ENCODE measurements around the gene TFF1.

GRCh38 chr21:42314616-42315295 lies 51.6 kb downstream of the TFF1 start:
- TF ChIP-seq CTCF (IDR thresholded peaks at IDR 0.05; ENCODE audit: low read length) (no peak), EZH2 (IDR thresholded peaks at IDR 0.05; ENCODE audit: borderline replicate concordance, low read length) (no peak)

All from OCI-LY1 (cell line).